Heart left ventricle (tissue), 16 donors: ENCODE results near the gene GNAT1. TPM values are rescaled to one million over a fixed set of nuclear protein-coding genes. Genes with fewer than 3 reads are reported as not detected.
A peak's percentile ranks its signal among the peaks of the same experiment; 100 is the strongest.

Experiments
- ATAC-seq, 4 donors: fragments of 200-7000 bp; cut with Tn5 transposase; one replicate each; pipeline ENCODE4 v1.9.1; 2020 to 2022; ENCODE audit warnings: moderate library complexity in 4 of 4, mild to moderate bottlenecking in 3 of 4, moderate number of reproducible peaks in 1 of 4
- DNase-seq, 5 donors: peaks; one replicate each; pipeline ENCODE4 v3.0.0-alpha.2; 2020
- H3K27ac ChIP-seq, 12 donors: fragments of 200-600 bp; sonication (generic) in 4 of 12; one replicate each; pipeline versions ENCODE4 v1.5.0 to v1.8.0; 2016 to 2022; ENCODE audit warnings: mild to moderate bottlenecking in 2 of 12
- H3K27me3 ChIP-seq, 9 donors: fragments of 200-600 bp; sonication (generic) in 2 of 9; one replicate each; pipeline versions ENCODE4 v1.5.1 to v1.8.0; 2016 to 2022; ENCODE audit warnings: mild to moderate bottlenecking in 3 of 9
- H3K36me3 ChIP-seq, 9 donors: fragments of 200-600 bp; sonication (generic) in 2 of 9; one replicate each; pipeline versions ENCODE4 v1.5.0 to v1.8.0; 2018 to 2022; ENCODE audit warnings: mild to moderate bottlenecking in 2 of 9
- H3K4me1 ChIP-seq, 12 donors: fragments of 200-600 bp; sonication (generic) in 4 of 12; one replicate each; pipeline versions ENCODE4 v1.5.0 to v1.8.0; 2016 to 2022; ENCODE audit warnings: mild to moderate bottlenecking in 3 of 12
- H3K4me3 ChIP-seq, 12 donors: fragments of 200-600 bp; sonication (generic) in 4 of 12; one replicate each; pipeline versions ENCODE4 v1.5.0 to v1.8.0; 2017 to 2022; ENCODE audit warnings: mild to moderate bottlenecking in 9 of 12, moderate library complexity in 4 of 12
- H3K9me3 ChIP-seq, 12 donors: fragments of 200-600 bp; sonication (generic) in 4 of 12; one replicate each; pipeline versions ENCODE4 v1.5.0 to v1.8.0; 2016 to 2022; ENCODE audit warnings: mild to moderate bottlenecking in 1 of 12
- CTCF ChIP-seq, 12 donors: fragments of 200-600 bp; sonication (generic) in 4 of 12; IDR thresholded peaks; one replicate each; pipeline versions ENCODE4 v1.5.0 to v1.8.0; 2018 to 2022; ENCODE audit warnings: antibody characterized with exemption in 12 of 12, mild to moderate bottlenecking in 5 of 12
- POLR2A ChIP-seq, 2 donors: fragments of 450-650 bp; IDR thresholded peaks; one replicate each; pipeline ENCODE4 v1.6.1; 2017; ENCODE audit warnings: antibody characterized with exemption in 2 of 2, mild to moderate bottlenecking in 2 of 2, moderate library complexity in 2 of 2
- WGBS, 4 donors: extraction: QIAGEN DNeasy Blood & Tissue Kit in 2 of 4; methylation state at CpG; one replicate each; pipeline versions ENCODE4 v1.1.5 to v1.1.7; 2013 to 2018; 5-methylcytosine and 5-hydroxymethylcytosine counted together
- intact Hi-C, 10 donors: fragments of 100-400 bp; cut with DNase I; formaldehyde crosslinking; loops; one replicate each; pipeline versions ENCODE4 v1.11.1 to v1.14.2; 2022
- polyA plus RNA-seq, 2 donors: library from polyadenylated mRNA; stranded (reverse); fragments of 200-250 nt; gene quantifications; one replicate each; pipeline ENCODE4 v1.2.3, GENCODE V29; 2013
- total RNA-seq, 9 donors: library from RNA; depleted of rRNA in 2 of 9; stranded (reverse); fragments of >200 nt in 2 of 9; fragmentation: NEBNext Ultra II Directional in 3 of 9; extraction: Animal tissue kit (Norgen Biotek cat#: 25700) in 3 of 9; gene quantifications; one replicate each; pipeline versions ENCODE4 v1.1.0 to v1.2.4, GENCODE V29; 2016 to 2023
- donor health status: ischemic (EF 13 %, LVEDD 7.1; RV severe dilation, severe dysfunction).
- donor health status: healthy with polysubstance abuse.
- donor health status: DM: no; HTN: yes; CAD: no.
- donor health status: DM: no; HTN: no; CAD: no.
- donor health status: ischemic (EF 25% LVEDD 6.9; RV normal size, moderate dysfunction).
- donor health status: ischemic (EF 25% LVEDD 5.7; RV mildly dilated, moderate dysfunction).
- donor health status: healthy.
- donor health status: DM: yes; HTN: yes; CAD: no.
- donor health status: ischemic (EF 35%, LVEDD 5.7; RV mildly dilated, moderate dysfunction).
- donor health status: nonischemic (EF 11% LVEDD 7.7; RV severe dilation, severe dysfunction).
- donor health status: DM: yes; HTN: yes; CAD: no.
- donor health status: PGD.
- donor health status: ischemic (EF 29% LVEDD 5.4; RV normal size, mild dysfunction).
- donor health status: nonischemic (EF 23%, LVEDD 6.1; RV moderate dilation, normal function).

The GNAT1 gene
- total and polyA plus RNA-seq, 11 donors, result 0.40 TPM; not detected in 10

DNA sequence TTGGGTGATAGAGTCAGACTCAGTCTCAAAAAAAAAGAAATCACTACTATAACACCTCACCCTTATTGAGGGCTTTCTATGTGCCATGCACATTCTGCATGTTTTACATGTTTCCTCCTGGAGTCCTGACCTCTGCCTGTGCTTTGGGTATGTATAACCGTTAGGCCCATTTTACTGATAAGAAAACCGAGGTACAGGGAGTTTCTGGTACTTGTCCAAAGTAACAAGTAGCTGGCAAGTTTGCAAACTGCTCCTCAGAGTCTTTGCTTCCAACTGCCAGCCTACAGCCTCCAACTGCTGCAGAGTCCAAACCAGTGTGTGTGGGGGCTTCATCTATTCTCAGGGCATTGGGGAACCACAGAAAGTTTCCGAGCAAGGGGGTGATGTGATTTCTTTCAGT lies 40.9 kb downstream of the GNAT1 start:
- Histone ChIP-seq H3K4me3 (no peak overlapping the region), H3K36me3 (no peaks in the 10 kb centered on the region), H3K4me1 (peaks cover 0 to 55% (median 17%) of the 10 kb centered on the region in 12 donors), H3K9me3 (no peaks in the 10 kb centered on the region), H3K27me3 (no peaks in the 10 kb centered on the region), H3K27ac (no peak overlapping the region)
- DNase-seq (no peak), ATAC-seq (no peak)
- WGBS, 4 donors, result 74 to 82% (median 77%) methylated on average over 3 of the region's 3 CpGs
- TF ChIP-seq POLR2A (IDR thresholded peaks at IDR 0.05), result no peak
- TF ChIP-seq CTCF (IDR thresholded peaks at IDR 0.05), result no peak
- intact Hi-C loops, result no loop called here

DNA sequence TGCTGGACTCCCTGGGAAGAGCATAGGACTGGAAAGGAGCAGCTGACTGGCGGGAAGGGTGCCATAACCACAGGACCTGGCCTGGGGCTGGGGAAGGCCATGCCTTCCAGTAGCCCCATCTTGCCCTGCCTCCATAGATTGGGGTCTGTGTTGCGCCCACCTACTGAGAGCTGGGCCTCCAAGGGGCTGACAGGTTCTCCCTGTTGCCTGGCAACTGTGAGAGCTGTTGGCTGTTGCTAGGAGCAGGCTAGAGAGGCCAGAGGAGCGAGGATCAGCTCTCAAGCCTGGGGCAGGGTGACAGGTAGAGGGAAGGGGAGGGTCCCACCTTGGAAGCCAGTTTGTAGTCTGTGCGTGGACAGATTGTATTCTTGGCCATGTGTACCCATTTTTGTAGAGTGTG lies 41.8 kb downstream of the GNAT1 start:
- Histone ChIP-seq H3K27ac (no peak overlapping the region), H3K4me1 (peaks cover 0 to 50% (median 13%) of the 10 kb centered on the region in 12 donors), H3K4me3 (no peak overlapping the region), H3K36me3 (no peaks in the 10 kb centered on the region), H3K9me3 (no peaks in the 10 kb centered on the region), H3K27me3 (no peaks in the 10 kb centered on the region)
- intact Hi-C loops, result no loop called here
- ATAC-seq (no peak), DNase-seq (no peak)
- 81 to 95% (median 85%) methylated on average over 4 of the region's 4 CpGs for WGBS, 4 donors
- TF ChIP-seq CTCF (IDR thresholded peaks at IDR 0.05) (no peak), POLR2A (IDR thresholded peaks at IDR 0.05) (no peak)

DNA sequence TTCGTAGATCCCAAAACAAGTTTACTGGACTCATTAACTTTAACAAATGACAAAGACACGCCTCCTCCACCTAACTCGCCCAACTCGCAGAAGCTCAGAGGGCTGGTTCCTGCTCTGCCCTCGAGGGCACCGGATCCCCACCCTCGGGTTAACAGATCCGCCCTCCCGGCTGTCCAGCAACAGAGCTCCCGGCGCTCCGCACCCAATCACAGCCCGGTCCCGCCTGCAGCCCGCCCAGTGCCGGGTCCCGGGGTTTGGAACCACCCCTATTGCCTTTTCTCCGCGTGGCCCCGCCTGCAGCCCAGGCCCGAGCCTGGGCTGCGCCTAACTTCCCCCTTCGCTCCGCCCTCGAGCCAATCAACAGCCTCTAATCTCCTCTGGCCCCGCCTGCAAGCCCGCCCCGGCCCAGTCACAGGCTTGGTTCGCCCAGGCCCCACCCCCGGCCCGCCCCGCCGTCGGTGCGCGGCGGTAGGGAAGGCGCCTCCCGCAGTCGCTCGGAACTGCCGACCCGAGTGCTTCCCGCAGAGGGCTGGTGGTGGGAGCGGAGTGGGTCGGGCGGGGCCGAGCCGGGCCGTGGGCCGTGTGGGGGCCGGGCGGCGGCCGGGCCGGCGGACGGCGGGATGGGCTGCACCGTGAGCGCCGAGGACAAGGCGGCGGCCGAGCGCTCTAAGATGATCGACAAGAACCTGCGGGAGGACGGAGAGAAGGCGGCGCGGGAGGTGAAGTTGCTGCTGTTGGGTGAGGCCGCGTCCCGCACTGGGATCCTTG lies 44.5 kb downstream of the GNAT1 start, which contains the start of gene GNAI2:
Gene GNAI2, plus strand, starts transcription at position 489 of the 768 bp plus-strand sequence. Its CDS starts 132 bp downstream, at position 621.
- H3K4me1 ChIP-seq, result peaks cover 5 to 54% (median 37%) of the 10 kb centered on the region in 12 donors
- peak within 1 kb of the TSS; percentile 82 to 100 (median 93) for H3K4me3 ChIP-seq
- no peaks in the 10 kb centered on the region for H3K9me3 ChIP-seq
- TF ChIP-seq CTCF (IDR thresholded peaks at IDR 0.05) (no peak), POLR2A (IDR thresholded peaks at IDR 0.05) (peak; percentile 95 to 98)
- H3K27ac ChIP-seq, result peak within 1 kb of the TSS; percentile 76 to 99 (median 94)
- ATAC-seq (peak; percentile 90 to 94 (median 94)), DNase-seq (peak; percentile 99)
- H3K27me3 ChIP-seq, result no peaks in the 10 kb centered on the region
- peaks cover 0 to 25% (median 0%) of the 10 kb centered on the region in 9 donors for H3K36me3 ChIP-seq
- 0 to 2% (median 1%) methylated on average over 37 to 75 of the region's 75 CpGs for WGBS, 4 donors
- intact Hi-C loops, result loop anchor here in 3 of 10 donors (5.0 kb wide), 1 partner anchor 86 kb away; the partner anchor contains the start of gene HYAL2 (in 3 of the 3)

GRCh38 chr3:50236484-50237132 lies 45.2 kb downstream of the GNAT1 start:
- H3K27me3 ChIP-seq, result no peaks in the 10 kb centered on the region
- TF ChIP-seq CTCF (IDR thresholded peaks at IDR 0.05) (no peak), POLR2A (IDR thresholded peaks at IDR 0.05) (no peak)
- peak overlapping the region; percentile 76 to 99 (median 94) for H3K27ac ChIP-seq
- ATAC-seq (no peak), DNase-seq (no peak)
- H3K36me3 ChIP-seq, result peaks cover 0 to 28% (median 0%) of the 10 kb centered on the region in 9 donors
- H3K4me1 ChIP-seq, result peaks cover 7 to 60% (median 45%) of the 10 kb centered on the region in 12 donors
- H3K9me3 ChIP-seq, result no peaks in the 10 kb centered on the region
- H3K4me3 ChIP-seq, result peak overlapping the region; percentile 82 to 100 (median 93)
- WGBS, 4 donors, result 2 to 4% (median 3%) methylated on average over 13 of the region's 13 CpGs
- intact Hi-C loops, result loop anchor here in 3 of 10 donors (5.0 kb wide), 1 partner anchor 86 kb away; the partner anchor contains the start of gene HYAL2 (in 3 of the 3)
